ENCODE data around the gene CDK15.

DNA sequence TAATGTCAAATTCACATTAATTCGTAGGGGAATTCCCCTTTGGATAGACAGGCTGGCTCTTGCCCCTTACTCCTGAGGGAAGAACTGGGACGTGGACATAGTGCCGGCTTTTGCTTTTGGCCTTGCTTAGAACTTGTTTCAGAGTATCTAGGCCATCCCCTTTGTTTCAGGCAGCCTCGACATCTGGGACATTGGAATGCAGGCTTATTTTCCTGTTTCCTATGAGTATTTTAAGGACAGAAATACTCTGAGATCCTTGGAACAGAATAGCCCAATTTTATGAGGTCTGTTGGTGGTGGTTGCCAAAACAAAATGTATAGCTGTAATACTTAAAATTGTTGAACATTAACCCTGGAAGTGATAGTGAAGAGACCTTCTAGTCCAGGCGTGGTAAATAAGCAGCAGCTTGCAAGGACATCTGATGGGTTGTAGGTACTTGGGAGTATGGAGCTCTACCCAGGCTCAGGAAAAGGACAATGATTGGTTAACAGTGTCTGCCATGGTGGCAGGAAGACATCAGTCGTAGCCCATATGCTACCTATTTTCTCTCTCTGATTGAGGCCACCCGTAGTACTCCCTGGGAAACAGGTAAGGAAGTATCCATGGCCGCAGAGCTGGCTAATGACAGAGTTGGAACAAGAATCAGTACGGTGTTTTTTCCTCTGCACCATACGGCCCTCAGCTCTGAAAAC lies 112.4 kb downstream of the CDK15 start:
- TF ChIP-seq, protein P1, sequence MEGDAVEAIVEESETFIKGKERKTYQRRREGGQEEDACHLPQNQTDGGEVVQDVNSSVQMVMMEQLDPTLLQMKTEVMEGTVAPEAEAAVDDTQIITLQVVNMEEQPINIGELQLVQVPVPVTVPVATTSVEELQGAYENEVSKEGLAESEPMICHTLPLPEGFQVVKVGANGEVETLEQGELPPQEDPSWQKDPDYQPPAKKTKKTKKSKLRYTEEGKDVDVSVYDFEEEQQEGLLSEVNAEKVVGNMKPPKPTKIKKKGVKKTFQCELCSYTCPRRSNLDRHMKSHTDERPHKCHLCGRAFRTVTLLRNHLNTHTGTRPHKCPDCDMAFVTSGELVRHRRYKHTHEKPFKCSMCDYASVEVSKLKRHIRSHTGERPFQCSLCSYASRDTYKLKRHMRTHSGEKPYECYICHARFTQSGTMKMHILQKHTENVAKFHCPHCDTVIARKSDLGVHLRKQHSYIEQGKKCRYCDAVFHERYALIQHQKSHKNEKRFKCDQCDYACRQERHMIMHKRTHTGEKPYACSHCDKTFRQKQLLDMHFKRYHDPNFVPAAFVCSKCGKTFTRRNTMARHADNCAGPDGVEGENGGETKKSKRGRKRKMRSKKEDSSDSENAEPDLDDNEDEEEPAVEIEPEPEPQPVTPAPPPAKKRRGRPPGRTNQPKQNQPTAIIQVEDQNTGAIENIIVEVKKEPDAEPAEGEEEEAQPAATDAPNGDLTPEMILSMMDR (IDR thresholded peaks at IDR 0.05), result no peak
- TF ChIP-seq EP300 (IDR thresholded peaks at IDR 0.05) (no peak), POLR2A (IDR thresholded peaks at IDR 0.05; ENCODE audit: low read depth) (no peak)
